ENCODE results near the gene AIDA. TPM values are rescaled to one million over a fixed set of nuclear protein-coding genes. Genes with fewer than 3 reads are reported as not detected.

AIDA gene
- total and polyA plus RNA-seq, 4 donors, result 35.1 to 97.2 (median 62.2) TPM

DNA sequence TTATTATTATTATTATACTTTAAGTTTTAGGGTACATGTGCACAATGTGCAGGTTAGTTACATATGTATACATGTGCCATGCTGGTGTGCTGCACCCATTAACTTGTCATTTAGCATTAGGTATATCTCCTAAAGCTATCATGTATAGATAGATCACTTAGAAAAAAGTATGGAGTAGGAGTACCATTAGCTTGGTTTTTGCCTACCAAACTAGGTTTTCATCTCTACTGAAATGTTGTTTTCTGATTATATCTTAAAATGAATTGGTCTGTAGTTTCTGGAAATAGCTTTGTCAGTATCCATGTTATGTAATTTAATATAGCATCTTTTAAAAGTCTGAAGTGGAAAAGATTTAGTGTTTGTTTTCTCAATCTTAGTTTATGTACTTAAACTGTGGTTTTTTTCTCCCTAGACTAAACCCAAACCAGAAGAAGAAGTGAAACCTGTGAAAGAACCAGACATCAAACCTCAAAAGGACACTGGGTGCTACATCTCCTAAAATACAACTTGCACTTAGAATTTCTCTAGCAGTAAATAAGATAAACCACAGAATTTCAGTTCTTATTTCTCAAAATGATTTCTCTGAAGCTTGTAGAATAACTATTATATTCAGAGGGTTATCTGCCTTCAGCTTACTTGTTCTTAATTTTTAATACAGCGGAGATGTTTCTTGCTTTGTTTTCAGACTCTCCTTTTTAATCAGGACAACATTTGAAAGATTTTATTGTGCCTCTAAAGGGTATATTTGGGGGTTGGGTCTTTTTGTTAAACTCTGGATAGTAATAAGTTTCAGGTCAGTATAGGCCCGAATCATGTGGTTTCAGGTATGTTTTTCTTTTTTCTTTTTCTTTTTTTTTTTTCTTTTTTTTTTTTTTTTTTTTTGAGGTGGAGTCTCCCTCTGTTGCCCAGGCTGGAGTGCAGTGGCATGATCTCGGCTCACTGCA, 20.2 kb upstream of the AIDA start:
- no peak overlapping the region for H3K9ac ChIP-seq (ENCODE audit: insufficient read depth in 1 of 2, low read length in 2 of 2)
- peaks cover 12 to 43% (median 23%) of the 10 kb centered on the region in 4 donors for H3K36me3 ChIP-seq (ENCODE audit: control insufficient read depth in 4 of 4, insufficient read depth in 4 of 4, low read length in 4 of 4)
- WGBS, 2 donors, result 92% methylated on average over 3 of the region's 3 CpGs
- DNase-seq, result no peak
- no peaks in the 10 kb centered on the region for H3K27me3 ChIP-seq (ENCODE audit: control insufficient read depth in 3 of 3, insufficient read depth in 3 of 3, low read length in 2 of 3)
- TF ChIP-seq, protein P1, sequence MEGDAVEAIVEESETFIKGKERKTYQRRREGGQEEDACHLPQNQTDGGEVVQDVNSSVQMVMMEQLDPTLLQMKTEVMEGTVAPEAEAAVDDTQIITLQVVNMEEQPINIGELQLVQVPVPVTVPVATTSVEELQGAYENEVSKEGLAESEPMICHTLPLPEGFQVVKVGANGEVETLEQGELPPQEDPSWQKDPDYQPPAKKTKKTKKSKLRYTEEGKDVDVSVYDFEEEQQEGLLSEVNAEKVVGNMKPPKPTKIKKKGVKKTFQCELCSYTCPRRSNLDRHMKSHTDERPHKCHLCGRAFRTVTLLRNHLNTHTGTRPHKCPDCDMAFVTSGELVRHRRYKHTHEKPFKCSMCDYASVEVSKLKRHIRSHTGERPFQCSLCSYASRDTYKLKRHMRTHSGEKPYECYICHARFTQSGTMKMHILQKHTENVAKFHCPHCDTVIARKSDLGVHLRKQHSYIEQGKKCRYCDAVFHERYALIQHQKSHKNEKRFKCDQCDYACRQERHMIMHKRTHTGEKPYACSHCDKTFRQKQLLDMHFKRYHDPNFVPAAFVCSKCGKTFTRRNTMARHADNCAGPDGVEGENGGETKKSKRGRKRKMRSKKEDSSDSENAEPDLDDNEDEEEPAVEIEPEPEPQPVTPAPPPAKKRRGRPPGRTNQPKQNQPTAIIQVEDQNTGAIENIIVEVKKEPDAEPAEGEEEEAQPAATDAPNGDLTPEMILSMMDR (IDR thresholded peaks at IDR 0.05; ENCODE audit: control extremely low read depth, extremely low read depth), result no peak
- H3K4me1 ChIP-seq (ENCODE audit: control insufficient read depth in 5 of 5, insufficient read depth in 5 of 5, low read length in 5 of 5), result no peaks in the 10 kb centered on the region
- ATAC-seq (ENCODE audit: insufficient read depth, low FRiP score), result no peak
- H3K9me3 ChIP-seq (ENCODE audit: control insufficient read depth in 4 of 4, insufficient read depth in 3 of 4, low read length in 3 of 4), result no peaks in the 10 kb centered on the region
- no peak overlapping the region for H3K4me3 ChIP-seq
- no peak overlapping the region for H3K27ac ChIP-seq (ENCODE audit: low read depth in 1 of 2, low read length in 1 of 2)

DNA sequence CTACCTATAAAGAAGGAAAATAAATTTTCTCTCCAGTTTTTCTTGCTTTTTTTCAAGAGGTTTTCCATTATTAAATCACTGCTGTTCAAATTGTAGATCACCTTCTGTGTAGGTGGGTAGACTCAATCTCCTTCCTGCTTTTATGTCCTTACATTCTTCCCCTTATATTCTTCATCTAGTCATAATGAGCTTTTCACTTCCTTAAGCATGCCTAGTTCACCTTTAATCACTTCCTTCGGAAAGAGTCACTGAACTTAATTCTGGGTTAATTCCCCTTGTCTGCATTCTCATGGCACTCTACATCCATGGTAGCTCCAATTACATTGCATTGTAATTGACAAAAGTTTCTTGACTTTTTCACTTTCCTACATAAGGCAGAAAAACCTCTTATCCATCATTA, 18.6 kb upstream of the AIDA start:
- no peak overlapping the region for H3K9ac ChIP-seq (ENCODE audit: insufficient read depth in 1 of 2, low read length in 2 of 2)
- no peaks in the 10 kb centered on the region for H3K9me3 ChIP-seq (ENCODE audit: control insufficient read depth in 4 of 4, insufficient read depth in 3 of 4, low read length in 3 of 4)
- TF ChIP-seq, protein P1 (IDR thresholded peaks at IDR 0.05; ENCODE audit: control extremely low read depth, extremely low read depth), result no peak
- H3K27me3 ChIP-seq (ENCODE audit: control insufficient read depth in 3 of 3, insufficient read depth in 3 of 3, low read length in 2 of 3), result no peaks in the 10 kb centered on the region
- no peaks in the 10 kb centered on the region for H3K4me1 ChIP-seq (ENCODE audit: control insufficient read depth in 5 of 5, insufficient read depth in 5 of 5, low read length in 5 of 5)
- H3K27ac ChIP-seq (ENCODE audit: low read depth in 1 of 2, low read length in 1 of 2), result no peak overlapping the region
- 88 to 89% methylated on average over 1 of the region's 1 CpG for WGBS, 2 donors
- no peak for ATAC-seq (ENCODE audit: insufficient read depth, low FRiP score)
- H3K4me3 ChIP-seq, result no peak overlapping the region
- H3K36me3 ChIP-seq (ENCODE audit: control insufficient read depth in 4 of 4, insufficient read depth in 4 of 4, low read length in 4 of 4), result peaks cover 15 to 49% (median 26%) of the 10 kb centered on the region in 4 donors
- DNase-seq, result no peak

DNA sequence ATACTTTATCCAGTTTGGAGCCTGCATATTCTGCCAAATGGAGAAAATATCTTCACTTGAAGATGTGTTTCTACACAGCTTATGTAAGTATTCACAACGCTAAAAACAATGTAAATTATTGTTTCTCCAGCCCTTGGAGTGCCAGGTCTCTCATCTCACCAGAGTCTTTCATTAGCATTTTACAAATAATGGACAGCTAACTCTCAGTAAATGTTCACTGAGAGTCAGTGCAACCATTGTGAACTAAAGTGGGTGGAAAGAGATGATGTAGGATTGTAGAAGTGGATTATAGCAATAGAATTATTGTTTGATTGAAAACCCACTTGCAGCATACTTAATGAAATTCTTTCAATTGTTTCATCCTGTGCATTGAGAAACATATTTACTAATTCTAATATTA, 16.5 kb upstream of the AIDA start:
- no peak overlapping the region for H3K9ac ChIP-seq (ENCODE audit: insufficient read depth in 1 of 2, low read length in 2 of 2)
- no peaks in the 10 kb centered on the region for H3K27me3 ChIP-seq (ENCODE audit: control insufficient read depth in 3 of 3, insufficient read depth in 3 of 3, low read length in 2 of 3)
- WGBS, 2 donors, result 81 to 83% methylated on average over 1 of the region's 1 CpG
- no peaks in the 10 kb centered on the region for H3K4me1 ChIP-seq (ENCODE audit: control insufficient read depth in 5 of 5, insufficient read depth in 5 of 5, low read length in 5 of 5)
- DNase-seq (no peak), ATAC-seq (ENCODE audit: insufficient read depth, low FRiP score) (no peak)
- no peak overlapping the region for H3K4me3 ChIP-seq
- H3K36me3 ChIP-seq (ENCODE audit: control insufficient read depth in 4 of 4, insufficient read depth in 4 of 4, low read length in 4 of 4), result peaks cover 15 to 53% (median 28%) of the 10 kb centered on the region in 4 donors
- H3K9me3 ChIP-seq (ENCODE audit: control insufficient read depth in 4 of 4, insufficient read depth in 3 of 4, low read length in 3 of 4), result no peaks in the 10 kb centered on the region
- TF ChIP-seq, protein P1 (IDR thresholded peaks at IDR 0.05; ENCODE audit: control extremely low read depth, extremely low read depth), result no peak
- H3K27ac ChIP-seq (ENCODE audit: low read depth in 1 of 2, low read length in 1 of 2), result no peak overlapping the region

All from lung (tissue), 12 donors.